Measurements from ENCODE around the gene CRY1. TPM values are rescaled to one million over a fixed set of nuclear protein-coding genes. Genes with fewer than 3 reads are reported as not detected.

The CRY1 gene
- total and polyA plus RNA-seq, 10 donors: 1.9 to 32.3 (median 14.2) TPM

GRCh38 chr12:107033758-107034739, 59.3 kb downstream of the CRY1 start:
- peaks cover 0 to 26% (median 4%) of the 10 kb centered on the region in 6 donors for H3K4me1 ChIP-seq
- H3K4me3 ChIP-seq: no peak overlapping the region
- no peak for DNase-seq
- 85 to 93% (median 88%) methylated on average over 9 of the region's 9 CpGs for WGBS, 5 donors
- TF ChIP-seq, protein P1, sequence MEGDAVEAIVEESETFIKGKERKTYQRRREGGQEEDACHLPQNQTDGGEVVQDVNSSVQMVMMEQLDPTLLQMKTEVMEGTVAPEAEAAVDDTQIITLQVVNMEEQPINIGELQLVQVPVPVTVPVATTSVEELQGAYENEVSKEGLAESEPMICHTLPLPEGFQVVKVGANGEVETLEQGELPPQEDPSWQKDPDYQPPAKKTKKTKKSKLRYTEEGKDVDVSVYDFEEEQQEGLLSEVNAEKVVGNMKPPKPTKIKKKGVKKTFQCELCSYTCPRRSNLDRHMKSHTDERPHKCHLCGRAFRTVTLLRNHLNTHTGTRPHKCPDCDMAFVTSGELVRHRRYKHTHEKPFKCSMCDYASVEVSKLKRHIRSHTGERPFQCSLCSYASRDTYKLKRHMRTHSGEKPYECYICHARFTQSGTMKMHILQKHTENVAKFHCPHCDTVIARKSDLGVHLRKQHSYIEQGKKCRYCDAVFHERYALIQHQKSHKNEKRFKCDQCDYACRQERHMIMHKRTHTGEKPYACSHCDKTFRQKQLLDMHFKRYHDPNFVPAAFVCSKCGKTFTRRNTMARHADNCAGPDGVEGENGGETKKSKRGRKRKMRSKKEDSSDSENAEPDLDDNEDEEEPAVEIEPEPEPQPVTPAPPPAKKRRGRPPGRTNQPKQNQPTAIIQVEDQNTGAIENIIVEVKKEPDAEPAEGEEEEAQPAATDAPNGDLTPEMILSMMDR (IDR thresholded peaks at IDR 0.05 in 8 of 11, conservative IDR thresholded peaks at IDR 0.05 in 3 of 11): no peak
- TF ChIP-seq POLR2A (IDR thresholded peaks at IDR 0.05) (no peak), POLR2AphosphoS5 (IDR thresholded peaks at IDR 0.05) (no peak)
- intact Hi-C loops (cut with DNase I; ENCODE audit: low total_unique reads): no loop called here
- no peaks in the 10 kb centered on the region for H3K27me3 ChIP-seq (replicated peaks in 1 of 7)
- no peak overlapping the region for H3K27ac ChIP-seq
- H3K9me3 ChIP-seq: no peaks in the 10 kb centered on the region
- no peaks in the 10 kb centered on the region for H3K36me3 ChIP-seq

GRCh38 chr12:107032266-107032665, 61.1 kb downstream of the CRY1 start:
- TF ChIP-seq POLR2AphosphoS5 (IDR thresholded peaks at IDR 0.05) (no peak), POLR2A (IDR thresholded peaks at IDR 0.05) (no peak)
- TF ChIP-seq, protein P1 (IDR thresholded peaks at IDR 0.05 in 8 of 11, conservative IDR thresholded peaks at IDR 0.05 in 3 of 11): no peak
- no peak for DNase-seq
- H3K27me3 ChIP-seq (replicated peaks in 1 of 7): no peaks in the 10 kb centered on the region
- no peaks in the 10 kb centered on the region for H3K9me3 ChIP-seq
- H3K4me3 ChIP-seq: no peak overlapping the region
- 43 to 79% (median 68%) methylated on average over 7 of the region's 7 CpGs for WGBS, 5 donors
- peaks cover 0 to 42% (median 12%) of the 10 kb centered on the region in 6 donors for H3K4me1 ChIP-seq
- intact Hi-C loops (cut with DNase I; ENCODE audit: low total_unique reads): no loop called here
- no peak overlapping the region for H3K27ac ChIP-seq
- no peaks in the 10 kb centered on the region for H3K36me3 ChIP-seq

DNA sequence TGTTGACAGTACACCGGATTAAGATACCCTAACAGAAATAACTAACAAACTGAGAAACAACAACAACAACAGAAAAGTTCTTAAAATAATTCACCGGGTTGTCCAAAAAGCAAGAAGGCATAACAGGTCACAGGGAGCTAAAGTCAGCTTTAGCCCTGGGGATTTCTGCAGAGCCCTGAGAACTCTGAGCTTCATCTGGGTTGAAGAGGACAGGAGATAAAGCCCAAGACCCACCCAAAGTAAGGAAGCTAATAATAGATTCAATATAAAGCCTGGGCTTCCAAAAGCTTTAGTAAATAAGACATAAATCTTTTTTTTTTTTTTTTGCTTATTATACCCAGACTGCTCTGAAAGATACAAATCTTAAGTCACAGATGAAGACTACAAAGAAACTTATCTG, 62.3 kb downstream of the CRY1 start:
- 85 to 97% (median 94%) methylated on average over 2 of the region's 2 CpGs for WGBS, 5 donors
- no peak for TF ChIP-seq POLR2AphosphoS5 (IDR thresholded peaks at IDR 0.05)
- no peak for TF ChIP-seq POLR2A (IDR thresholded peaks at IDR 0.05)
- TF ChIP-seq, protein P1 (IDR thresholded peaks at IDR 0.05 in 8 of 11, conservative IDR thresholded peaks at IDR 0.05 in 3 of 11): no peak
- intact Hi-C loops (cut with DNase I; ENCODE audit: low total_unique reads): no loop called here
- H3K27ac ChIP-seq: no peak overlapping the region
- no peaks in the 10 kb centered on the region for H3K27me3 ChIP-seq (replicated peaks in 1 of 7)
- DNase-seq: no peak
- H3K4me3 ChIP-seq: no peak overlapping the region
- no peaks in the 10 kb centered on the region for H3K36me3 ChIP-seq
- no peaks in the 10 kb centered on the region for H3K9me3 ChIP-seq
- peaks cover 0 to 54% (median 14%) of the 10 kb centered on the region in 6 donors for H3K4me1 ChIP-seq

DNA sequence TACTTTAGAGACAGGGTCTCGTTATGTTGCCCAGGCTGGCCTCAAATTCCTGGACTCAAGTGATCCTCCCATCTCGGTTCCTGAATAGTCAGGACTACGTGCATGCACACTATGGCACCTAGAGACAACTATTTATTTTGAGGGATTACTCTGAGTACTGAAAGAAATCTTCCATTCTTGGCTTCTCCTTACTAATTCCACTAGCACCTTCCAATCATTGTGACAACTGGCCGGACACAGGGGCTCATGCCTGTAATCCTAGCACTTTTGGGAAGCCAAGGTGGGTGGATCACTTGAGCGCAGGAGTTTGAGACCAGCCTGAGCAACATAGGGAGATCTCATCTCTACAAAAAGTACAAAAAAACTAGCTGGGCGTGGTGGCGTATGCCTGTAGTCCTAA, 64.3 kb downstream of the CRY1 start:
- DNase-seq: no peak
- H3K36me3 ChIP-seq: no peaks in the 10 kb centered on the region
- no peak overlapping the region for H3K4me3 ChIP-seq
- TF ChIP-seq POLR2AphosphoS5 (IDR thresholded peaks at IDR 0.05): no peak
- TF ChIP-seq POLR2A (IDR thresholded peaks at IDR 0.05): no peak
- TF ChIP-seq, protein P1 (IDR thresholded peaks at IDR 0.05 in 8 of 11, conservative IDR thresholded peaks at IDR 0.05 in 3 of 11): no peak
- 91 to 95% (median 94%) methylated on average over 7 of the region's 7 CpGs for WGBS, 5 donors
- intact Hi-C loops (cut with DNase I; ENCODE audit: low total_unique reads): no loop called here
- H3K9me3 ChIP-seq: no peaks in the 10 kb centered on the region
- H3K4me1 ChIP-seq: peaks cover 0 to 54% (median 14%) of the 10 kb centered on the region in 6 donors
- no peaks in the 10 kb centered on the region for H3K27me3 ChIP-seq (replicated peaks in 1 of 7)
- no peak overlapping the region for H3K27ac ChIP-seq

Data from spleen (tissue), 11 donors.